Activated T-cell treated with anti-CD3 and anti-CD28 coated beads, Interleukin-2, amount 50 U/mL, for 4 hours (primary cell): ENCODE results near the gene RRP1. TPM values are rescaled to one million over a fixed set of nuclear protein-coding genes. Genes with fewer than 3 reads are reported as not detected.
"Not testable (repeated sequence)": the region's sequence is repeated elsewhere in the genome, so short reads cannot be mapped to it uniquely, and the experiment has no call there.

Source experiments
- ATAC-seq, 2 donors: fragments of 200-7000 bp; cut with Tn5 transposase; one replicate each; pipeline ENCODE4 v1.10.0; 2021
- DNase-seq: peaks from one replicate; pipeline ENCODE4 v3.0.0-alpha.2; 2020
- H3K27me3 Mint-ChIP-seq: one replicate; pipeline ENCODE4 v1.8.0; 2021; ENCODE audit warnings: low read depth, mixed read lengths
- H3K36me3 Mint-ChIP-seq: one replicate; pipeline ENCODE4 v1.8.0; 2022; ENCODE audit warnings: mixed read lengths; ENCODE audit not compliant: insufficient read depth
- H3K4me1 Mint-ChIP-seq: one replicate; pipeline ENCODE4 v1.8.0; 2021; ENCODE audit warnings: low read depth, mixed read lengths
- H3K4me3 Mint-ChIP-seq: one replicate; pipeline ENCODE4 v1.8.0; 2021; ENCODE audit warnings: mild to moderate bottlenecking, moderate library complexity, mixed read lengths
- H3K9me3 Mint-ChIP-seq: one replicate; pipeline ENCODE4 v1.8.0; 2021; ENCODE audit warnings: mixed read lengths
- total RNA-seq, 3 donors: library from RNA; stranded (reverse); gene quantifications; one replicate each; pipeline ENCODE4 v1.2.1, GENCODE V29; 2021

Gene RRP1
- total RNA-seq, 3 donors from 2014 or later: 132 to 139 (median 136) TPM

- peaks cover 49% of the 10 kb centered on the region for H3K27me3 Mint-ChIP-seq
- H3K4me3 Mint-ChIP-seq: no peak overlapping the region
- H3K36me3 Mint-ChIP-seq: no peaks in the 10 kb centered on the region
- peaks cover 2% of the 10 kb centered on the region for H3K4me1 Mint-ChIP-seq
- H3K9me3 Mint-ChIP-seq: no peaks in the 10 kb centered on the region
- DNase-seq (no peak), ATAC-seq (no peak)
Measured at GRCh38 chr21:43834146-43834905, 44.9 kb downstream of the RRP1 start.

GRCh38 chr21:43835050-43835449, 45.7 kb downstream of the RRP1 start:
- H3K4me3 Mint-ChIP-seq: no peak overlapping the region
- no peaks in the 10 kb centered on the region for H3K36me3 Mint-ChIP-seq
- ATAC-seq: no peak
- peaks cover 47% of the 10 kb centered on the region for H3K27me3 Mint-ChIP-seq
- no peak for DNase-seq
- no peaks in the 10 kb centered on the region for H3K9me3 Mint-ChIP-seq
- H3K4me1 Mint-ChIP-seq: peaks cover 2% of the 10 kb centered on the region

GRCh38 chr21:43835861-43836260, 46.5 kb downstream of the RRP1 start:
- Mint-ChIP-seq H3K4me3 (no peak overlapping the region), H3K27me3 (peaks cover 44% of the 10 kb centered on the region), H3K9me3 (no peaks in the 10 kb centered on the region), H3K4me1 (peaks cover 2% of the 10 kb centered on the region), H3K36me3 (no peaks in the 10 kb centered on the region)
- DNase-seq (no peak), ATAC-seq (no peak)

GRCh38 chr21:43836616-43837015, 47.2 kb downstream of the RRP1 start:
- DNase-seq (no peak), ATAC-seq (no peak)
- Mint-ChIP-seq H3K36me3 (no peaks in the 10 kb centered on the region), H3K27me3 (peaks cover 44% of the 10 kb centered on the region), H3K9me3 (no peaks in the 10 kb centered on the region), H3K4me1 (peaks cover 2% of the 10 kb centered on the region), H3K4me3 (no peak overlapping the region)

- no peak overlapping the region for H3K4me3 Mint-ChIP-seq
- H3K9me3 Mint-ChIP-seq: peaks cover 3% of the 10 kb centered on the region
- H3K27me3 Mint-ChIP-seq: peaks cover 18% of the 10 kb centered on the region
- ATAC-seq: no peak
- no peaks in the 10 kb centered on the region for H3K36me3 Mint-ChIP-seq
- H3K4me1 Mint-ChIP-seq: peaks cover 5% of the 10 kb centered on the region
- DNase-seq: no peak
Measured at GRCh38 chr21:43840259-43840658, 50.9 kb downstream of the RRP1 start.

- peaks cover 5% of the 10 kb centered on the region for H3K27me3 Mint-ChIP-seq
- ATAC-seq (peak in 1 of 2 donors; percentile 69), DNase-seq (no peak)
- no peaks in the 10 kb centered on the region for H3K36me3 Mint-ChIP-seq
- H3K4me1 Mint-ChIP-seq: peaks cover 5% of the 10 kb centered on the region
- peak overlapping the region; percentile 52 for H3K4me3 Mint-ChIP-seq
- peaks cover 3% of the 10 kb centered on the region for H3K9me3 Mint-ChIP-seq
Measured at GRCh38 chr21:43842742-43843141, 53.4 kb downstream of the RRP1 start.

GRCh38 chr21:43844906-43845305, 55.5 kb downstream of the RRP1 start:
- not testable (repeated sequence) for H3K4me3 Mint-ChIP-seq, H3K27me3 Mint-ChIP-seq, DNase-seq, H3K9me3 Mint-ChIP-seq, ATAC-seq, H3K4me1 Mint-ChIP-seq, H3K36me3 Mint-ChIP-seq

- Mint-ChIP-seq H3K36me3 (no peaks in the 10 kb centered on the region), H3K27me3 (no peaks in the 10 kb centered on the region), H3K9me3 (peaks cover 3% of the 10 kb centered on the region), H3K4me1 (peaks cover 5% of the 10 kb centered on the region), H3K4me3 (no peak overlapping the region)
- no peak for DNase-seq
- no peak for ATAC-seq
Measured at GRCh38 chr21:43845386-43845785, 56.0 kb downstream of the RRP1 start.

- ATAC-seq (no peak), DNase-seq (no peak)
- H3K9me3 Mint-ChIP-seq: peaks cover 3% of the 10 kb centered on the region
- H3K4me3 Mint-ChIP-seq: no peak overlapping the region
- peaks cover 5% of the 10 kb centered on the region for H3K4me1 Mint-ChIP-seq
- no peaks in the 10 kb centered on the region for H3K27me3 Mint-ChIP-seq
- H3K36me3 Mint-ChIP-seq: no peaks in the 10 kb centered on the region
Measured at GRCh38 chr21:43846430-43846829, 57.1 kb downstream of the RRP1 start.

- Mint-ChIP-seq H3K4me3 (no peak overlapping the region), H3K9me3 (peaks cover 3% of the 10 kb centered on the region), H3K36me3 (no peaks in the 10 kb centered on the region), H3K27me3 (no peaks in the 10 kb centered on the region), H3K4me1 (peaks cover 5% of the 10 kb centered on the region)
- DNase-seq (no peak), ATAC-seq (no peak)
Measured at GRCh38 chr21:43847301-43847700, 57.9 kb downstream of the RRP1 start.

- no peaks in the 10 kb centered on the region for H3K36me3 Mint-ChIP-seq
- no peaks in the 10 kb centered on the region for H3K4me1 Mint-ChIP-seq
- ATAC-seq (no peak), DNase-seq (no peak)
- peaks cover 3% of the 10 kb centered on the region for H3K27me3 Mint-ChIP-seq
- H3K9me3 Mint-ChIP-seq: peaks cover 3% of the 10 kb centered on the region
- no peak overlapping the region for H3K4me3 Mint-ChIP-seq
Measured at GRCh38 chr21:43848771-43849170, 59.4 kb downstream of the RRP1 start.

- Mint-ChIP-seq H3K9me3 (peaks cover 1% of the 10 kb centered on the region), H3K36me3 (no peaks in the 10 kb centered on the region), H3K4me3 (no peak overlapping the region), H3K4me1 (no peaks in the 10 kb centered on the region), H3K27me3 (peaks cover 9% of the 10 kb centered on the region)
- DNase-seq: no peak
- ATAC-seq: no peak
Measured at GRCh38 chr21:43849532-43850299, 60.3 kb downstream of the RRP1 start.

- peaks cover 3% of the 10 kb centered on the region for H3K4me1 Mint-ChIP-seq
- H3K4me3 Mint-ChIP-seq: no peak overlapping the region
- H3K9me3 Mint-ChIP-seq: no peaks in the 10 kb centered on the region
- no peak for ATAC-seq
- H3K27me3 Mint-ChIP-seq: peaks cover 17% of the 10 kb centered on the region
- no peaks in the 10 kb centered on the region for H3K36me3 Mint-ChIP-seq
- no peak for DNase-seq
Measured at GRCh38 chr21:43850728-43851295, 61.4 kb downstream of the RRP1 start.

GRCh38 chr21:43851593-43851992, 62.2 kb downstream of the RRP1 start:
- Mint-ChIP-seq H3K4me3 (no peak overlapping the region), H3K9me3 (no peaks in the 10 kb centered on the region), H3K4me1 (peaks cover 3% of the 10 kb centered on the region), H3K27me3 (peaks cover 20% of the 10 kb centered on the region), H3K36me3 (no peaks in the 10 kb centered on the region)
- no peak for DNase-seq
- no peak for ATAC-seq
